Neural crest cell (in vitro differentiated cells): ENCODE data around the gene CD160. TPM values are rescaled to one million over a fixed set of nuclear protein-coding genes. Genes with fewer than 3 reads are reported as not detected.
"Not testable (repeated sequence)": the region's sequence is repeated elsewhere in the genome, so short reads cannot be mapped to it uniquely, and the experiment has no call there.

Experiments used
- DNase-seq: peaks from one replicate; pipeline ENCODE4 v3.0.0; 2021; ENCODE audit warnings: low read depth, mixed read lengths, low spot score
- H3K27ac Mint-ChIP-seq: one replicate; pipeline ENCODE4 v1.8.0; 2021; ENCODE audit warnings: mild to moderate bottlenecking, mixed read lengths; ENCODE audit not compliant: unreplicated experiment
- H3K27me3 Mint-ChIP-seq: 2 replicates; pipeline ENCODE4 v1.8.0; 2021; ENCODE audit warnings: low read depth, mild to moderate bottlenecking, mixed read lengths
- H3K36me3 Mint-ChIP-seq: 2 replicates; pipeline ENCODE4 v1.8.0; 2021; ENCODE audit warnings: low read depth, mild to moderate bottlenecking, mixed read lengths
- H3K4me1 Mint-ChIP-seq: 2 replicates; pipeline ENCODE4 v1.8.0; 2021; ENCODE audit warnings: mixed read lengths
- H3K4me3 Mint-ChIP-seq: one replicate; pipeline ENCODE4 v1.8.0; 2021; ENCODE audit warnings: mild to moderate bottlenecking, mixed read lengths
- H3K9me3 Mint-ChIP-seq: 2 replicates; pipeline ENCODE4 v1.8.0; 2021; ENCODE audit warnings: mixed read lengths
- long read RNA-seq: library from polyadenylated mRNA; unstranded; transcript quantifications from one replicate; pipeline ENCODE4 v2.0.0, GENCODE V29; 2020
- total RNA-seq: library from RNA; stranded (reverse); gene quantifications from 2 replicates; pipeline ENCODE4 v1.2.1, GENCODE V29; 2021
- TF ChIP-seq, protein P1 (sequence below): fragments of 200-600 bp; sonication (generic); conservative IDR thresholded peaks from 2 replicates; pipeline ENCODE4 v1.5.0; 2021; ENCODE audit warnings: antibody characterized with exemption, mild to moderate bottlenecking

Gene CD160, protein sequence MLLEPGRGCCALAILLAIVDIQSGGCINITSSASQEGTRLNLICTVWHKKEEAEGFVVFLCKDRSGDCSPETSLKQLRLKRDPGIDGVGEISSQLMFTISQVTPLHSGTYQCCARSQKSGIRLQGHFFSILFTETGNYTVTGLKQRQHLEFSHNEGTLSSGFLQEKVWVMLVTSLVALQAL
- not detected in 2 replicates for total RNA-seq
- long read RNA-seq, partial matches to known transcripts: 0 of 2 reads
- long read RNA-seq, other reads (novel, unspliced or antisense): 2 of 2 reads

DNA sequence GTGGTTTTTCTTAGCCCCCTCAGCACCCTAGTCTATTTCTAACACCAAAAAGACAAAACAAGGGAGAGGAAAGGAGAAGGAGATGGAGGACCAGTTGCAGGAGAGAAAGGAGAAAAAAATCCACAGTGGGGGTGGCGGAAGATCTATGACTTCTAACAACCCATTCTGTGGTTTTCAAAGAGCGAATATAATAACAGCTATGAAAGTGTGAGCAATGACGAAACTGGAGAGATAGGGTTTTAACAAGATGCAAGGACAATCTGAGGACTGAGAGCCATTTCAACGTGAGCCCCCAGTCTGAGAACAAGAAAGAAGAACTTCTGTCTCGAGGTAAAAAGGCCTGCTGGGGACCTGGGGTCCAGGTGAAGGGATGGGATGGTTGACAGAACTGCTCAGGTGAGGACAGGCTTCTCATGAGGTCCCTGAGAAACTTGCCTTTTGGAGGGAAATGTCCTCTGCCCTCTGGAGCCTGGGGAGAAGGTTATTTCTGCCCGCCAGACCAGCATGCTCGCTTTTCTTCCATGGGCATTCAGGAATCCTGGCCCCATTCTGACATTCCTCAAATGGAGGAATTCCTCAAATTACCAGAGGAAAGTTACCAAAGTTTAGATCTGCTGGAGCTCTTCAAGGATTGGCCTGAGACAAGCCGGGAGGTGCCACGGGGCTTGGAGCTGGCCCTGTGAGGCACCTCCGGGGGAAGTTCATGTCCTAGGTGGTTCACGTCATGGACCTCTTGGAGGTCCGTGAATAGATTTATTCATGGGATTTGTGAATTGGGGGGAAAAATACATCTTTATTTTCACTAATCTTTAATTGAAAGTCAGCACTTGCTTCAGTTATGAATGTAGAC lies at the start of gene CD160:
CD160 (plus strand) TSS at position 270 of the 850 bp plus-strand sequence. CDS start 8,829 bp downstream, outside the sequence.
- H3K4me3 Mint-ChIP-seq: no peak within 1 kb of the TSS
- H3K4me1 Mint-ChIP-seq: peaks cover 23% of the 10 kb centered on the region
- no peak for DNase-seq
- peaks cover 9% of the 10 kb centered on the region for H3K27me3 Mint-ChIP-seq
- H3K27ac Mint-ChIP-seq: no peak within 1 kb of the TSS
- TF ChIP-seq, protein P1, sequence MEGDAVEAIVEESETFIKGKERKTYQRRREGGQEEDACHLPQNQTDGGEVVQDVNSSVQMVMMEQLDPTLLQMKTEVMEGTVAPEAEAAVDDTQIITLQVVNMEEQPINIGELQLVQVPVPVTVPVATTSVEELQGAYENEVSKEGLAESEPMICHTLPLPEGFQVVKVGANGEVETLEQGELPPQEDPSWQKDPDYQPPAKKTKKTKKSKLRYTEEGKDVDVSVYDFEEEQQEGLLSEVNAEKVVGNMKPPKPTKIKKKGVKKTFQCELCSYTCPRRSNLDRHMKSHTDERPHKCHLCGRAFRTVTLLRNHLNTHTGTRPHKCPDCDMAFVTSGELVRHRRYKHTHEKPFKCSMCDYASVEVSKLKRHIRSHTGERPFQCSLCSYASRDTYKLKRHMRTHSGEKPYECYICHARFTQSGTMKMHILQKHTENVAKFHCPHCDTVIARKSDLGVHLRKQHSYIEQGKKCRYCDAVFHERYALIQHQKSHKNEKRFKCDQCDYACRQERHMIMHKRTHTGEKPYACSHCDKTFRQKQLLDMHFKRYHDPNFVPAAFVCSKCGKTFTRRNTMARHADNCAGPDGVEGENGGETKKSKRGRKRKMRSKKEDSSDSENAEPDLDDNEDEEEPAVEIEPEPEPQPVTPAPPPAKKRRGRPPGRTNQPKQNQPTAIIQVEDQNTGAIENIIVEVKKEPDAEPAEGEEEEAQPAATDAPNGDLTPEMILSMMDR: no peak
- H3K36me3 Mint-ChIP-seq: no peaks in the 10 kb centered on the region
- H3K9me3 Mint-ChIP-seq: no peaks in the 10 kb centered on the region

DNA sequence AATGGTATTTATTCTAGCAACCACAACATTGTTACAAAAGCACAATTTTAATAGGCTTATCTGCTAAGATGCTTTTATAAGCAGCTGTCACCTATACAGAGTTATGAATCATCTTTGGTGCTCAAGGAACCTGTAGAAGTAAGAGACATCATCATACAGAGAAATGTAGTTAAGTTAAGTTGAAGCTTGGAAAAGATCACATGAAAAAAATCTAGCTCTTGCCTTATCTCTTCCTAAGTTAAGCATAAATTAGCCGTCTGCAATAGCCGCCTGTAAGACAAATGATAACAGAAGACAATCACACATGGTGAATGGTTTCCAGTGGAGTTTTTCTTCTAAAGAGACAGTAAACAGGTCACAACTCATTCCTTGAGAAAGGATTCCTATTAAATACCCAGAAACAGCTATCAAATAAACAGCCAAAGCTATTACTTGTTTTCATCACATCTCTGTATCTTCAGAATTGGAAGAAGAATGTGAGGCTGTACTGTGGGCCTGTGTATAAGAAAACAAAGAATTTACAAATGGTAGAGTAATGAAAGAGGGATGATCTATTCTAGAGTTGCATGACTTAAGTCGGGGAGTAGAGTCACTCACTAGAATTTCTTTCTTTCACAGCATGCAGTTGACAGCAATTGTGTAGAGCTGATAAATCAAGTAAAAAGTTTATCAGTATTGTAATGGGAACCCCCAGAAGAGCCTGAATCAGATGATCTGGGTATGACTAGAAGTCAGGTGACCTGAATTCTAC lies 48.1 kb upstream of the CD160 start:
- not testable (repeated sequence) for H3K27me3 Mint-ChIP-seq, H3K4me3 Mint-ChIP-seq, H3K9me3 Mint-ChIP-seq, H3K27ac Mint-ChIP-seq, DNase-seq, H3K4me1 Mint-ChIP-seq
- H3K36me3 Mint-ChIP-seq: peaks cover 12% of the 10 kb centered on the region

DNA sequence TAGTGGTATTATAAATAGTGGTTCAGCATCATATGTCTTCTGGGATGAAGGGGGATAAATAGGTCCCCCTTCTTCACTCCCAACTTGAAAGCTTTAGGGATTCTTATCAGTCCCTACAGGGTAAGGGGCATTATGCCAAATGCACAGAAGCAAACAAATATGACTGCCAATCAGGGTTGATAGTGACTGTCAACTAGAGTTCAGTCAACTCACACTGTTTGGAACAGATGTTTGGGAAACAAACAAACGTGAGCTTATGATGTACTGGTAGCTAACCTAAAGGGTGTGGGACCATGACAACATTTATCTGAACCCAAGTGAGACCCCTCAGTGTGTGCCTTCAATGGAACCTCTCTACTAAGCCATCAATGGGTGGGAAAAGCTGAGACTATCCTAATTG lies 46.1 kb upstream of the CD160 start:
- not testable (repeated sequence) for H3K4me3 Mint-ChIP-seq, H3K36me3 Mint-ChIP-seq, H3K4me1 Mint-ChIP-seq

DNA sequence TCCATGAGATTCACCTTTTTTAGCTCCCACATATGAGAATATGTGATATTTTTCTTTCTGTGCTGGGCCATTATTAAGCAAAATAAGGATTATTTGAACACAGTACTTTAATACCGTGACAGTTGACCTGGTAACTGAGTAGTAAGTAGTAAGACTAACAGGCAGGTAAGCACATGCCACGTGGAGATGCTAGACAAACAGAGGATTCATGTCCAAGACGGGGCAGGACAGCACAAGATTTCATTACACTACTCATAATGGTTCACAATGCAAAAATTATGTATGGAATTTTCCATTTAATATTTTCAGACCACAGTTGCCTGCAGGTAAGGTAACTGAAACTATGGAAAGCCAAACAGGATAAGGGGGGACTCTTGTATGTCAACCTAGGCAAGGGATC lies 34.4 kb upstream of the CD160 start:
- not testable (repeated sequence) for H3K4me3 Mint-ChIP-seq, H3K36me3 Mint-ChIP-seq, H3K27ac Mint-ChIP-seq, H3K27me3 Mint-ChIP-seq, H3K9me3 Mint-ChIP-seq, H3K4me1 Mint-ChIP-seq, DNase-seq

More for the DNA sequence above, 46.1 kb upstream of the CD160 start:
- H3K9me3 Mint-ChIP-seq, H3K27me3 Mint-ChIP-seq, DNase-seq, H3K27ac Mint-ChIP-seq: not testable (repeated sequence)

DNA sequence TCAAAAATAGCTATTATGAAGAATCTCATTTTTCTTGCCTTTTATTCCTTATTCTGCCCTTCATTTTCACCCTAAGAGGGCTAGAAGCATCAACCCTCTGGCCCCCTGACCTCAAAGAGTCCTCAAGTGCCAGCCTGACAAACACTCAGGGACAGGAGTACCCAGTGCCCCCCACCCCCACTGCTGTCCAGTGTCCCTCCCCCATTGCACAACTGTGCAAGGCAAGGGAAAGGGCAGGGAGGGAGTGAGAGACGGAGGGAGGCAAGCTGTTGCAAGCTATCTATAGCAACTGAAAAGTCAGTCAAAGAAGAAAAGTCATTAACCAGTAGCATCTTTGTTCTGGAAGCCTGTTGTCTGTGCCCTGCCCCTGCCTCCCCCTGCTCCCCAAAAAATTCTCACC lies 33.2 kb upstream of the CD160 start:
- H3K27me3 Mint-ChIP-seq, H3K4me3 Mint-ChIP-seq, H3K36me3 Mint-ChIP-seq, H3K9me3 Mint-ChIP-seq, H3K4me1 Mint-ChIP-seq, DNase-seq, H3K27ac Mint-ChIP-seq: not testable (repeated sequence)

DNA sequence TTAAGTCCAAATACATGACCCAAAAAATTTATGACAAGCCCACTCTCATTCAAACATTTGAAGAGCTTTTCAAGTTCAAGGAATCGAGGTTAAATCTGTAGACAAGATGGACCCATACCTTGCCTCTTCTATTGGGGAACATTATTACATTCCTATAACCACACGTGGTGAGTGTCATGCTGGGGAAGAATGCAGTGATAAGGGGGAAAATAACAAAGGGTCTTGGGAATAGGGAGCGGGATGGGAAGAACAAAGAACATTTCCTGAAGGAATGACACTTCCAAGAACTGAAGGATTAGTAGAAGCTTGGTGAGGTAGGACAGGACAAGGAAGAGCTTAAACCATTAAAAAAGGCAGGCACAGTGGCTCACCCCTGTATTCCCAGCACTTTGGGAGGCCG lies 31.0 kb upstream of the CD160 start:
- TF ChIP-seq, protein P1: no peak
- Mint-ChIP-seq H3K9me3 (no peaks in the 10 kb centered on the region), H3K4me1 (no peaks in the 10 kb centered on the region), H3K4me3 (no peak overlapping the region), H3K27me3 (no peaks in the 10 kb centered on the region), H3K27ac (no peak overlapping the region), H3K36me3 (no peaks in the 10 kb centered on the region)
- no peak for DNase-seq

DNA sequence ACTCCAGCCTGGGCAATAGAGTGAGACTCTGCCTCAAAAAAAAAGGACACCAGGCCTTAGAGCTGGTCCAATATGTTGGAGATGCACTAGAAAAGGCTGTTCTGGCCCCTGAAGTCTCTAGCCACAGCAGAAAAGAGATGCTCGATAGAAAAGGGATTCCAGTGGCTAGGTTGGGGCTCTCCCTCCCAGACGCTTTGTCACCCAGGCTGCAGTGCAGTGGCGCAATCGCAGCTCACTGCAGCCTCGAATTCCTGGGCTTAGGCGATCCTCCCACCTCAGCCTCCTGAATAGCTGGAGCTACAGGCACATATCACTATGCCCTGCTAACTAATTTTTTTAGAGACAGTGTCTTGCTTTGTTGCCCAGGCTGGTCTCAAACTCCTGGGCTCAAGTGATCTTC lies 30.4 kb upstream of the CD160 start:
- no peaks in the 10 kb centered on the region for H3K27me3 Mint-ChIP-seq
- no peaks in the 10 kb centered on the region for H3K36me3 Mint-ChIP-seq
- no peak overlapping the region for H3K27ac Mint-ChIP-seq
- no peaks in the 10 kb centered on the region for H3K4me1 Mint-ChIP-seq
- TF ChIP-seq, protein P1: no peak
- H3K9me3 Mint-ChIP-seq: no peaks in the 10 kb centered on the region
- H3K4me3 Mint-ChIP-seq: no peak overlapping the region
- no peak for DNase-seq
